GM12892 (cell line): Measurements from ENCODE around the gene ACER3.
"Not testable (repeated sequence)": the region's sequence is repeated elsewhere in the genome, so short reads cannot be mapped to it uniquely, and the experiment has no call there.

Experiments used
- POLR2A ChIP-seq: IDR thresholded peaks from 2 replicates; pipeline ENCODE4 v1.6.1; 2011; ENCODE audit warnings: low read depth, low read length, control low read depth
- POLR2AphosphoS5 ChIP-seq: IDR thresholded peaks from 2 replicates; pipeline ENCODE4 v1.6.1; 2011; ENCODE audit warnings: low read depth, low read length, control low read depth

DNA sequence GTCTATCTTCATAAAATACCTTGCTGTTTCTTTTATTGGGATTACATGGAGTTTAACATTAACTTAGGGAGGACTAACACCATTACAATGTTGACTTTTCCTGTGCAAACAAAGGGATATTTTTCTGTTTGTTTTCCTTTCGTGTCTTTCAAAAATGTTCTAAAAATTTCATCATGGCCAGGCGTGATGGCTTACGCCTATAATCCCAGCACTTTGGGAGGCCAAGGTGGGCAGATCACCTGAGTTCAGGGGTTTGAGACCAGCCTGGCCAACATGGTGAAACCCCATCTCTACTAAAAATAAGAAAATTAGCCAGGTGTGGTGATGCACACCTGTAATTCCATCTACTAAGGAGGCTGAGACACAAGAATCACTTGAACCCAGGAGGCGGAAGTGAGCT is 200.5 kb downstream of the ACER3 start:
- not testable (repeated sequence) for TF ChIP-seq POLR2AphosphoS5, POLR2A
